SK-N-SH (cell line): Measurements from ENCODE around the gene HOXC13. TPM values are rescaled to one million over a fixed set of nuclear protein-coding genes. Genes with fewer than 3 reads are reported as not detected.

Experiments used
- CTCF ChIA-PET: fragments of 300-600, 350-600 bp; formaldehyde crosslinking; extraction: SDS; loops from one replicate; lab custom pipeline; 2021; lab: Yijun Ruan, JAX
- POLR2A ChIA-PET: fragments of 350-600 bp; sonication (Branson Sonifier 250); formaldehyde crosslinking; extraction: SDS; loops from one replicate; lab custom pipeline; 2020; ENCODE audit warnings: antibody characterized with exemption, inconsistent platforms; lab: Yijun Ruan, JAX
- DNase-seq: peaks from one replicate; pipeline ENCODE4 v3.0.0; 2012
- H2AFZ ChIP-seq: fragments of 200-600 bp; sonication (generic); 2 replicates; pipeline ENCODE4 v1.8.1; 2016; ENCODE audit warnings: antibody characterized with exemption, mild to moderate bottlenecking, low read depth
- H3F3A ChIP-seq: fragments of 200-600 bp; sonication (generic); replicated peaks from 2 replicates; pipeline ENCODE3; 2016; ENCODE audit warnings: antibody characterized with exemption, mild to moderate bottlenecking; ENCODE audit not compliant: insufficient read depth
- H3K27ac ChIP-seq, 2 experiments: fragments of 200-500 bp in 1 of 2; fragments of 200-600 bp in 1 of 2; sonication (Bioruptor generic) in 1 of 2; sonication (generic), shearing (Covaris generic) in 1 of 2; 2 replicates each; pipeline versions ENCODE4 v1.5.1 to v1.6.1; 2014 to 2016; ENCODE audit warnings: low read depth in 2 of 2, inconsistent platforms in 1 of 2, low read length in 1 of 2, mild to moderate bottlenecking in 1 of 2, mixed read lengths in 1 of 2
- H3K27me3 ChIP-seq: fragments of 200-600 bp; sonication (generic), shearing (Covaris generic); 2 replicates; pipeline ENCODE4 v1.6.1; 2016; ENCODE audit warnings: mixed run types; ENCODE audit not compliant: insufficient read depth
- H3K36me3 ChIP-seq, 2 experiments: fragments of 200-500 bp in 1 of 2; fragments of 200-600 bp in 1 of 2; sonication (Bioruptor generic) in 1 of 2; sonication (generic) in 1 of 2; replicated peaks in 1 of 2; 2 replicates each; pipeline versions ENCODE3 to v1.5.1; 2014 to 2016; ENCODE audit warnings: low read length in 1 of 2, mild to moderate bottlenecking in 1 of 2; ENCODE audit not compliant: insufficient read depth in 2 of 2, control insufficient read depth in 1 of 2
- H3K4me1 ChIP-seq, 2 experiments: fragments of 200-500 bp in 1 of 2; fragments of 200-600 bp in 1 of 2; sonication (Bioruptor generic) in 1 of 2; sonication (generic), shearing (Covaris generic) in 1 of 2; 2 replicates each; pipeline versions ENCODE4 v1.5.1 to v1.6.1; 2014 to 2016; ENCODE audit warnings: low read depth in 1 of 2, low read length in 1 of 2, mixed run types in 1 of 2; ENCODE audit not compliant: insufficient read depth in 2 of 2, control insufficient read depth in 1 of 2
- H3K4me2 ChIP-seq: fragments of 200-600 bp; sonication (generic), shearing (Covaris generic); 2 replicates; pipeline ENCODE4 v1.6.1; 2017; ENCODE audit warnings: mixed run types
- H3K4me3 ChIP-seq, 2 experiments: fragments of 200-500 bp in 1 of 2; fragments of 200-600 bp in 1 of 2; sonication (Bioruptor generic) in 1 of 2; sonication (generic), shearing (Covaris generic) in 1 of 2; 2 replicates each; pipeline versions ENCODE4 v1.5.1 to v1.8.1; 2014 to 2016; ENCODE audit warnings: low read depth in 2 of 2, inconsistent platforms in 1 of 2, low read length in 1 of 2, mild to moderate bottlenecking in 1 of 2, mixed read lengths in 1 of 2, moderate library complexity in 1 of 2
- H3K79me2 ChIP-seq: fragments of 200-600 bp; sonication (generic); 2 replicates; pipeline ENCODE4 v1.8.1; 2017; ENCODE audit warnings: mild to moderate bottlenecking; ENCODE audit not compliant: insufficient read depth
- H3K9ac ChIP-seq: fragments of 200-600 bp; sonication (generic); 2 replicates; pipeline ENCODE4 v1.6.1; 2017; ENCODE audit warnings: mixed run types
- H3K9me2 ChIP-seq: fragments of 200-600 bp; sonication (generic); 2 replicates; pipeline ENCODE4 v1.6.1; 2017; ENCODE audit warnings: mixed run types
- H3K9me3 ChIP-seq: fragments of 200-600 bp; sonication (generic); 2 replicates; pipeline ENCODE4 v1.6.1; 2017; ENCODE audit warnings: mixed run types, mild to moderate bottlenecking, moderate library complexity
- H4K20me1 ChIP-seq: fragments of 200-600 bp; sonication (generic); 2 replicates; pipeline ENCODE4 v1.6.1; 2017; ENCODE audit warnings: mild to moderate bottlenecking, mixed run types; ENCODE audit not compliant: insufficient read depth
- FOXM1 ChIP-seq: IDR thresholded peaks from 2 replicates; pipeline ENCODE4 v1.4.0; 2012; ENCODE audit warnings: low read depth, mild to moderate bottlenecking
- GABPA ChIP-seq: IDR thresholded peaks from 2 replicates; pipeline ENCODE4 v1.4.0; 2012; ENCODE audit warnings: low read depth, mild to moderate bottlenecking
- IRF3 ChIP-seq: fragments of 150-350 bp; IDR thresholded peaks from 2 replicates; pipeline ENCODE4 v1.6.1; 2016; ENCODE audit warnings: mild to moderate bottlenecking, low read depth, low read length
- MAX ChIP-seq: IDR thresholded peaks from 2 replicates; pipeline ENCODE4 v1.4.0; 2012; ENCODE audit warnings: low read depth
- NFIC ChIP-seq: IDR thresholded peaks from 2 replicates; pipeline ENCODE4 v1.4.0; 2012; ENCODE audit warnings: borderline replicate concordance
- RAD21 ChIP-seq: IDR thresholded peaks from 2 replicates; pipeline ENCODE4 v1.6.1; 2012; ENCODE audit warnings: mild to moderate bottlenecking, low read length
- RCOR1 ChIP-seq: fragments of 150-350 bp; IDR thresholded peaks from 2 replicates; pipeline ENCODE4 v1.6.1; 2017; ENCODE audit warnings: antibody characterized with exemption, low read length
- REST ChIP-seq: IDR thresholded peaks from 2 replicates; pipeline ENCODE4 v1.6.1; 2012; ENCODE audit warnings: mild to moderate bottlenecking, low read depth, low read length, moderate library complexity
- TAF1 ChIP-seq: IDR thresholded peaks from 2 replicates; pipeline ENCODE4 v1.6.1; 2012; ENCODE audit warnings: low read depth, mild to moderate bottlenecking, low read length, moderate library complexity, borderline replicate concordance
- TCF12 ChIP-seq: IDR thresholded peaks from 2 replicates; pipeline ENCODE4 v1.4.0; 2012
- WGBS: methylation state at CpG from one replicate; pipeline ENCODE4 v1.1.6; 2017; ENCODE audit warnings: low lambda C conversion rate; 5-methylcytosine and 5-hydroxymethylcytosine counted together
- polyA plus RNA-seq, 3 experiments: library from polyadenylated mRNA; depleted of rRNA; stranded (reverse); fragments of >200 nt; gene quantifications; 2 replicates each; pipeline ENCODE4 v1.2.3, GENCODE V29; 2012

Gene HOXC13
- polyA plus RNA-seq, 1 of the 3 experiments (the other 2 are of a cell fraction), result not detected

GRCh38 chr12:53977596-53978445, 39.2 kb downstream of the HOXC13 start:
- Histone ChIP-seq H2AFZ (no peak overlapping the region), H3K4me1 (peaks cover 0 to 2% of the 10 kb centered on the region in 2 experiments; a peak in 2 of 4 replicates), H3K4me2 (no peak overlapping the region), H3K9me2 (no peaks in the 10 kb centered on the region), H3K27ac (no peak overlapping the region), H3K79me2 (no peaks in the 10 kb centered on the region), H3K4me3 (no peak overlapping the region), H3K27me3 (peaks cover 98% of the 10 kb centered on the region), H3K36me3 (no peaks in the 10 kb centered on the region), H4K20me1 (no peaks in the 10 kb centered on the region), H3F3A (no peaks in the 10 kb centered on the region), H3K9ac (no peak overlapping the region)
- CTCF ChIA-PET, result interaction anchor here (0.6 to 12.7 kb wide), 6 partner anchors 10 to 236 kb away, joined by 3 to 134 read pairs (median 4); partner anchors contain the start of genes HOXC10 and HOXC12
- 11% methylated on average over 11 of the region's 11 CpGs for WGBS
- POLR2A ChIA-PET, result no interaction called here
- no peak for TF ChIP-seq TCF12
- TF ChIP-seq, all 33 proteins: peak for 0
- H3K9me3 ChIP-seq, result no peaks in the 10 kb centered on the region
- no peak for DNase-seq

GRCh38 chr12:53978477-53979356, 40.1 kb downstream of the HOXC13 start:
- no peaks in the 10 kb centered on the region for H3K9me2 ChIP-seq
- H3K9ac ChIP-seq, result no peak overlapping the region
- H2AFZ ChIP-seq, result no peak overlapping the region
- H3K27me3 ChIP-seq, result peaks cover 98% of the 10 kb centered on the region
- H4K20me1 ChIP-seq, result no peaks in the 10 kb centered on the region
- no peaks in the 10 kb centered on the region for H3K36me3 ChIP-seq
- POLR2A ChIA-PET, result no interaction called here
- no peaks in the 10 kb centered on the region for H3K79me2 ChIP-seq
- H3F3A ChIP-seq, result no peaks in the 10 kb centered on the region
- no peak overlapping the region for H3K4me3 ChIP-seq
- no peaks in the 10 kb centered on the region for H3K9me3 ChIP-seq
- no peak overlapping the region for H3K27ac ChIP-seq
- no peak for TF ChIP-seq RCOR1
- no peak for DNase-seq
- 6% methylated on average over 15 of the region's 15 CpGs for WGBS
- CTCF ChIA-PET, result interaction anchor here (0.6 to 12.7 kb wide), 6 partner anchors 9 to 247 kb away, joined by 3 to 134 read pairs (median 4); partner anchors contain the start of genes HOXC10 and HOXC12
- H3K4me2 ChIP-seq, result no peak overlapping the region
- H3K4me1 ChIP-seq, result peaks cover 0 to 2% of the 10 kb centered on the region in 2 experiments; a peak in 2 of 4 replicates

GRCh38 chr12:53980104-53980801, 41.6 kb downstream of the HOXC13 start:
- WGBS, result 39% methylated on average over 7 of the region's 7 CpGs
- Histone ChIP-seq H3K9me3 (no peaks in the 10 kb centered on the region), H3F3A (no peaks in the 10 kb centered on the region), H3K36me3 (no peaks in the 10 kb centered on the region), H3K9me2 (no peaks in the 10 kb centered on the region), H3K27me3 (peaks cover 93% of the 10 kb centered on the region), H2AFZ (no peak overlapping the region), H3K9ac (no peak overlapping the region), H3K79me2 (no peaks in the 10 kb centered on the region), H4K20me1 (no peaks in the 10 kb centered on the region), H3K4me1 (peaks cover 0 to 3% of the 10 kb centered on the region in 2 experiments; a peak in 2 of 4 replicates), H3K27ac (no peak overlapping the region), H3K4me3 (no peak overlapping the region), H3K4me2 (no peak overlapping the region)
- ChIA-PET POLR2A (no interaction called here), CTCF (interaction anchor here (1.2 to 2.1 kb wide), 6 partner anchors 10 to 236 kb away, joined by 4 to 8 read pairs (median 6); no protein-coding TSS in a partner anchor)
- DNase-seq, result no peak
- TF ChIP-seq GABPA (no peak), IRF3 (no peak), TAF1 (no peak), FOXM1 (no peak), REST (no peak), RAD21 (no peak), NFIC (no peak), MAX (no peak)
- TF ChIP-seq, all 33 proteins: peak for 0
